ENCODE results near the gene PTH2.

The PTH2 gene

DNA sequence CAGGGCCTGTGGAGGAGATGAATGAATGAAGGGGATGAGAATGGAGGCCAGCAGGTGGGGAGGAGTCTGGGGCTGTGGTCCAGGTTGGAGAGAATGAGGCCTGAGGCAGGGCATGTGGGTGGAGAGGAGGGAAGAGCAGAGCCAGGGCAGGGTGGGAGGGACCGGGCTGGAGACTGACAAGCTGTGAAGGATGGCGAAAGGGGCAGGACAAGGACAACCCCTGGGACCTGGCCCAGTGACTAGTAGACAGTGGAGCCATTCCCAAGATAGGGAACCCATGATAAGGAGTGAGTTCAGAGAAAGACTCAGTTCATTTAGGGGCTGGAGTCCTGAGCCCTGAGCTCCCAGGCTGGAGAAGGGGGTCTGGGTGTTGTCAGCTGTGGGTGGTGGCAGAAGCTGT is 3.0 kb downstream of the PTH2 start:
- in situ Hi-C loops (cut with MboI; ENCODE audit: low pct_unique_long_range_greater_than_20kb, low sequenced_read_pairs, unreplicated experiment): no loop called here
- TF ChIP-seq, protein P1, sequence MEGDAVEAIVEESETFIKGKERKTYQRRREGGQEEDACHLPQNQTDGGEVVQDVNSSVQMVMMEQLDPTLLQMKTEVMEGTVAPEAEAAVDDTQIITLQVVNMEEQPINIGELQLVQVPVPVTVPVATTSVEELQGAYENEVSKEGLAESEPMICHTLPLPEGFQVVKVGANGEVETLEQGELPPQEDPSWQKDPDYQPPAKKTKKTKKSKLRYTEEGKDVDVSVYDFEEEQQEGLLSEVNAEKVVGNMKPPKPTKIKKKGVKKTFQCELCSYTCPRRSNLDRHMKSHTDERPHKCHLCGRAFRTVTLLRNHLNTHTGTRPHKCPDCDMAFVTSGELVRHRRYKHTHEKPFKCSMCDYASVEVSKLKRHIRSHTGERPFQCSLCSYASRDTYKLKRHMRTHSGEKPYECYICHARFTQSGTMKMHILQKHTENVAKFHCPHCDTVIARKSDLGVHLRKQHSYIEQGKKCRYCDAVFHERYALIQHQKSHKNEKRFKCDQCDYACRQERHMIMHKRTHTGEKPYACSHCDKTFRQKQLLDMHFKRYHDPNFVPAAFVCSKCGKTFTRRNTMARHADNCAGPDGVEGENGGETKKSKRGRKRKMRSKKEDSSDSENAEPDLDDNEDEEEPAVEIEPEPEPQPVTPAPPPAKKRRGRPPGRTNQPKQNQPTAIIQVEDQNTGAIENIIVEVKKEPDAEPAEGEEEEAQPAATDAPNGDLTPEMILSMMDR (IDR thresholded peaks at IDR 0.05; ENCODE audit: extremely low read depth, insufficient read depth, missing control alignments): no peak
- no peak for DNase-seq (ENCODE audit: low spot score)

DNA sequence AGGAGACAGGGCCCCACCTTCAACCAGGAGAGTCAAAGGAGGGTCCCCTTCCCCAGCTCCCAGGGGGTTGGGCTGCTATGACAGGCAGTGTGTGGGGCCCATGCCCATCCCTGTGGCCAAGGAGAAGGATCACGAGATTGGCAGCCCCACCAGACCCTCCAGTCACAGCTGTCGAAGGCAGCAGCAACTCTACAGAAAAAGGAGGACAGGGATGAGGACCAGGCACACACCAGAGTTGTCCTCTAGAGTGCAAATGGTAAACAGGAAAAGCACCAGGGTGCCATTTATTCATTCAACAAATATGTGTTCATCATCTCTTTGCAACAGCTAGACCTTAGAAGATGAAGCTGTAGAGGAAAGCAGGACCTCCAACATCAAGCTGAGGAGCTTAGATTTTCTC is 4.1 kb downstream of the PTH2 start:
- in situ Hi-C loops (cut with MboI; ENCODE audit: low pct_unique_long_range_greater_than_20kb, low sequenced_read_pairs, unreplicated experiment): no loop called here
- TF ChIP-seq, protein P1 (IDR thresholded peaks at IDR 0.05; ENCODE audit: extremely low read depth, insufficient read depth, missing control alignments): no peak
- no peak for DNase-seq (ENCODE audit: low spot score)

DNA sequence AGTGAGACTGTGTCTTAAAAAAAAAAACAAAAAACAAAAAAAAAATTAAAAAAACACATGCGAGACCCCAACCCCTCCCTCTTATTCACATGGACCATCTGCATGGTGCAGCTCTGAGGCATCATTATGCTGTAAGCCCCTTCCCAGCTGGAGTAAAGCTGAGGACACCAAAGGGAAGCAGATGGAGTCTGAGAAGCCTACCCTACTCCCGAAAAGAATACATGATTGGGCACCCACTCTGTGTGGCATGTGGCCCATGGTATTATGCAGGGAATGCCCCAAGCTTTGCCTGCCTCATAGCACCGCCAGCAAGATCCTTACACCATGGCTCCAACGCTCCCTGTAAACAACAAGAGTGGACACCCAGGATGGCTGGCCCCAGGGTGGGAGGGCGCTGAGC is 4.7 kb downstream of the PTH2 start:
- TF ChIP-seq, protein P1 (IDR thresholded peaks at IDR 0.05; ENCODE audit: extremely low read depth, insufficient read depth, missing control alignments): no peak
- in situ Hi-C loops (cut with MboI; ENCODE audit: low pct_unique_long_range_greater_than_20kb, low sequenced_read_pairs, unreplicated experiment): no loop called here
- DNase-seq (ENCODE audit: low spot score): no peak

DNA sequence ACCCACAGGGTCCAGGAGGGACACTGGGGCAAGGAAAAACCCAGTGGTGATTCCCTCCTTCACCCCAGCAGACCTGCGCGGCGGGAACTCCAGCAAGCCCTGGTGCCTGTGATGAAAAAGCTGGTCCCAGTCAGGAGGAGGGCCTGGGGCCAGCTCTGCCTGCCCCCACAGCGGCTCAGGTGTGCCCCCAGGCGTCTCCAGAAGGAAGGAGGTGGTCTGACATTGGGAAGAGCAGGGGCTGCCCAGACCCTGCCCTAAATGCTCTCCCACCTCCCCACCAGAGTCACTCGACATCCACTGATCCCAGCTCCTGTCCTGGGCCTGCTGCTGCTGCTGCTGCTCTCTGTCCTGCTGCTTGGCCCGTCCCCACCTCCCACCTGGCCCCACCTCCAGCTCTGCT is 6.2 kb downstream of the PTH2 start:
- no peak for DNase-seq (ENCODE audit: low spot score)
- in situ Hi-C loops (cut with MboI; ENCODE audit: low pct_unique_long_range_greater_than_20kb, low sequenced_read_pairs, unreplicated experiment): no loop called here
- TF ChIP-seq, protein P1 (IDR thresholded peaks at IDR 0.05; ENCODE audit: extremely low read depth, insufficient read depth, missing control alignments): no peak

DNA sequence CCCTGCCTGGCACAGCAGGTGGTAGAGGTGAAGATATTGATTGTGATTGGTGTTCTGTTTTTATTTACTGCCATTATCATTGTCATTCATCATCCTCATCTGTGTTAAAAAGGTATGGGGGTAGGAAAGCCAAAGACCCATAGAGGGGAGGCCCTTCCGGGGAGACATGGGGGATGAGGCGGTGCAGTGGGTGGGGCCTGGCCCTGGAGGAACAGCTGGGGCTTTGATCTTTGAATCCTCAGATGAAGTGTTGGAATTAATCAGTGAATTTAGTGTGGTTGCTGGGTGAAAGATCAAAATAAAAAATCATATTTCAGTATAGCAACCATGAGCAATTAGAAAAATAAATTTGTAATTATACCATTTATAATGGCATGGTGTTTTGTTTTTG is 7.4 kb downstream of the PTH2 start:
- DNase-seq (ENCODE audit: low spot score): no peak
- in situ Hi-C loops (cut with MboI; ENCODE audit: low pct_unique_long_range_greater_than_20kb, low sequenced_read_pairs, unreplicated experiment): no loop called here
- TF ChIP-seq, protein P1 (IDR thresholded peaks at IDR 0.05; ENCODE audit: extremely low read depth, insufficient read depth, missing control alignments): no peak

DNA sequence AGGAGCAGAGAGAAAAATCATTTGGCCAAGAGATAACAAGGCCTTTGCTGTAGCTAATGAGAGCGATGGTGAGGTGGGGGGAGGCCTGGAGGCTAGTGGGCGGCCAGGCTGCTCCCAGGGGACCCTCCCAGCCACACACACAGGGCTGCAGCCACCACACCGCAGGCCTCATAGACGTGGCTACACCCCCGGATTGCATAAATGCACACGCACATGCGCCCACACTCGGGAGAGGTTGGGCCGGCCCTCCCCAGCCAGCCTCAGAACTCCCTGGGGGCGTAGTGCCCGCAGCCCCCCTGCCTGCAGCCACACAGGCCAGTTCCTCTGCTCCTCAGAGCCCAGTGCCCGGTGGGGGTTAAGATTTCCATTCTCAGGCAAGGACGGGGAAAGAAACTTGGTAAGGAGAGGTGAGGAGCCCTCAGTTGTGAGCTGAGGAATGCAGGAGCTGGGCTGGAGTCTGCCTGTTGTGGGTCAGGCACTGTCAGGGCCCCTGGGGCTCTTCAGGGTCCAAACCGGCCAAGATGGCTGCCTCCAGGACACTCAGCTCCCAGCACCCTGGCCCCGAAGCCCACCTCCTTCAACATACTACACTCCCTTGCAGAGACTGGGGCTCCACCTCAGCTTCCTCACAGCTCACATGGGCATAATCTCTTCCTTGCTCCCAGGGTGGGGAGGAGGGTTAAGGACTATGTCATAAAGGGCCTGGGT is 8.0 kb downstream of the PTH2 start:
- in situ Hi-C loops (cut with MboI; ENCODE audit: low pct_unique_long_range_greater_than_20kb, low sequenced_read_pairs, unreplicated experiment): no loop called here
- DNase-seq (ENCODE audit: low spot score): peak; percentile 85
- TF ChIP-seq, protein P1 (IDR thresholded peaks at IDR 0.05; ENCODE audit: extremely low read depth, insufficient read depth, missing control alignments): no peak

Measured in GM13977 (cell line).